Cardiac fibroblast (primary cell): Measurements from ENCODE around the gene NAP1L5.

ENCODE experiments used
- DNase-seq, 2 donors: peaks; one replicate each; pipeline versions ENCODE4 v3.0.0 to v3.0.0-alpha.2; 2010; ENCODE audit warnings: low read depth in 2 of 2
- H3K4me3 ChIP-seq, 2 donors: replicated peaks in 1 of 2; 1 replicate in 1 of 2; 2 replicates in 1 of 2; pipeline ENCODE4 v1.5.1; 2011; ENCODE audit warnings: low read depth in 2 of 2, low read length in 2 of 2, mild to moderate bottlenecking in 2 of 2, moderate library complexity in 1 of 2
- TF ChIP-seq, protein P1 (sequence below): IDR thresholded peaks from one replicate; pipeline ENCODE4 v1.5.1; 2011; ENCODE audit warnings: low read depth, mild to moderate bottlenecking, low read length, inconsistent platforms

NAP1L5 gene

GRCh38 chr4:88674565-88674964 is 23.1 kb downstream of the NAP1L5 start:
- TF ChIP-seq, protein P1, sequence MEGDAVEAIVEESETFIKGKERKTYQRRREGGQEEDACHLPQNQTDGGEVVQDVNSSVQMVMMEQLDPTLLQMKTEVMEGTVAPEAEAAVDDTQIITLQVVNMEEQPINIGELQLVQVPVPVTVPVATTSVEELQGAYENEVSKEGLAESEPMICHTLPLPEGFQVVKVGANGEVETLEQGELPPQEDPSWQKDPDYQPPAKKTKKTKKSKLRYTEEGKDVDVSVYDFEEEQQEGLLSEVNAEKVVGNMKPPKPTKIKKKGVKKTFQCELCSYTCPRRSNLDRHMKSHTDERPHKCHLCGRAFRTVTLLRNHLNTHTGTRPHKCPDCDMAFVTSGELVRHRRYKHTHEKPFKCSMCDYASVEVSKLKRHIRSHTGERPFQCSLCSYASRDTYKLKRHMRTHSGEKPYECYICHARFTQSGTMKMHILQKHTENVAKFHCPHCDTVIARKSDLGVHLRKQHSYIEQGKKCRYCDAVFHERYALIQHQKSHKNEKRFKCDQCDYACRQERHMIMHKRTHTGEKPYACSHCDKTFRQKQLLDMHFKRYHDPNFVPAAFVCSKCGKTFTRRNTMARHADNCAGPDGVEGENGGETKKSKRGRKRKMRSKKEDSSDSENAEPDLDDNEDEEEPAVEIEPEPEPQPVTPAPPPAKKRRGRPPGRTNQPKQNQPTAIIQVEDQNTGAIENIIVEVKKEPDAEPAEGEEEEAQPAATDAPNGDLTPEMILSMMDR, result no peak
- peak in 1 of 2 donors; percentile 25 for DNase-seq
- H3K4me3 ChIP-seq, result no peak overlapping the region

DNA sequence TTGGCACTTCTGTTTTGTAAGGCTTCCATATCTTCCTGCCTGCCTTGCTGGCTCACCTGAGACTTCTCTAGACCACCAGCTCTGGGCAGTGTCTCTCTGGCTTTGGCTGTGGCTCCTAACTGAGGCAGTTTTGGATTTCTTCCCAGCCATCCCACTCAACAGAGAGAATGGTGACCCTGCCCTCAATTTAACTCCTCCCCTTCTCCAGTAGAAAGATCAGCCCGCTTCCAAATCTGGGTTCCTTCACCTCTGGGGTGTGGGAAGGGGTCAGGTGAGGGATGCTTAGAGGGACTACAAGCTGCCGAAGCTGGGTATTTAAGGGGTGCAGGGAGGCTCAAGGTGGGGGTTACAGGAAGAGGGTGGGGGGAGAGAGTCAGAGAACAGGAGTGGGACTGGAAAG is 23.7 kb downstream of the NAP1L5 start:
- TF ChIP-seq, protein P1, result no peak

DNA sequence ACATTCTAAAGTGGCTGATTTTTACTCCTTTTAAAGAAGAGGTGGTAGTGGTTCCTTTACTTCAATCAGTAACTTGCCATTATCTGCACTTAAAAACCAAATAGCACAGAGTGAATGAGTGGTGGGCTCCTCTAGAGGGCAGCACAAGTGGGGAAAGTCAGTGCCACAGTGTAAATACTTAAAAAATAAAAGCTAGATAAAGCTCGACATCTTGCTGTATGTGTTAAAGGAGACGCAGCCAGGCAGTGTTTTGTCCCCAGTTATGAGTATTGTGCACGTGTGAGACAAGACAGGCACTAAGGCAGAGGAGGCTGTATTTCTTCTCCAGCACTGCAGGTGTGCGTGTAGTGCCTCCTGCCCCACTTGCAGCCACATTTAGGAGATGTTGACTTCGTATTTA is 24.6 kb downstream of the NAP1L5 start:
- peak; percentile 56 to 65 for DNase-seq
- TF ChIP-seq, protein P1, result peak; percentile 54
- no peak overlapping the region for H3K4me3 ChIP-seq

More for the DNA sequence above, 23.7 kb downstream of the NAP1L5 start:
- no peak for DNase-seq
- H3K4me3 ChIP-seq, result no peak overlapping the region

- H3K4me3 ChIP-seq, result no peak overlapping the region
- TF ChIP-seq, protein P1, result no peak
- DNase-seq, result peak; percentile 49 to 91
Observed at GRCh38 chr4:88661739-88662138, 35.9 kb downstream of the NAP1L5 start.

GRCh38 chr4:88660446-88661294 is 37.0 kb downstream of the NAP1L5 start:
- peak; percentile 16 to 80 for DNase-seq
- TF ChIP-seq, protein P1, result no peak
- no peak overlapping the region for H3K4me3 ChIP-seq

DNA sequence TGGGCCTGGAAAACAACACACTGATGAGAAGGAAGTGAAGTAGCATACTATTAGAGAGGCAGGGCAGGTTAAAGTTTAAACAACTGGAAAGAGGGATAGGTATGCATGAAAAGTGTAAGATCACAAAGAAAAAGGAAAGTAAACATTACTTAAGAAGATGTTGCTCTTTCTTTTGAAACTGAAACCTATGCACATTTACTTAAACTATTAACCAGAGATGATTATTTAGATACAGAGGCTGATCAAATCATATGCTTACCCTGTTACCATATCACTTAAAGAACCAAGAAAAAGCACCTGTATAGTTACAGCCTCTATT is 37.8 kb downstream of the NAP1L5 start:
- TF ChIP-seq, protein P1, result no peak
- no peak for DNase-seq
- H3K4me3 ChIP-seq, result no peak overlapping the region
